GM23338 (cell line): ENCODE results near the gene STPG4. TPM values are rescaled to one million over a fixed set of nuclear protein-coding genes. Genes with fewer than 3 reads are reported as not detected.

Source experiments
- ATAC-seq: fragments of 200-7000 bp; cut with Tn5 transposase; 3 replicates; pipeline ENCODE4 v1.9.1; 2020
- DNase-seq: peaks from one replicate; pipeline ENCODE4 v3.0.0-alpha.2; 2015; ENCODE audit warnings: low spot score
- H2AFZ ChIP-seq: fragments of 200-600 bp; sonication (generic); 2 replicates; pipeline ENCODE4 v1.8.0; 2016; ENCODE audit warnings: antibody characterized with exemption, mild to moderate bottlenecking, moderate library complexity
- H3F3A ChIP-seq: fragments of 200-600 bp; sonication (generic); replicated peaks from 2 replicates; pipeline ENCODE4 v1.8.0; 2017; ENCODE audit warnings: antibody characterized with exemption, mixed run types, low read depth
- H3K27ac ChIP-seq: fragments of 200-600 bp; sonication (generic); 2 replicates; pipeline ENCODE4 v1.6.1; 2016; ENCODE audit warnings: low read depth
- H3K27me3 ChIP-seq: fragments of 200-600 bp; sonication (generic); 2 replicates; pipeline ENCODE4 v1.8.0; 2016; ENCODE audit warnings: mild to moderate bottlenecking, mixed run types, moderate library complexity; ENCODE audit not compliant: insufficient read depth
- H3K36me3 ChIP-seq: fragments of 200-600 bp; sonication (generic); 2 replicates; pipeline ENCODE4 v1.8.0; 2016; ENCODE audit warnings: mild to moderate bottlenecking; ENCODE audit not compliant: insufficient read depth
- H3K4me1 ChIP-seq: fragments of 200-600 bp; sonication (generic); 2 replicates; pipeline ENCODE4 v1.8.0; 2016; ENCODE audit warnings: mild to moderate bottlenecking, moderate library complexity; ENCODE audit not compliant: insufficient read depth
- H3K4me2 ChIP-seq: fragments of 200-600 bp; sonication (generic); 2 replicates; pipeline ENCODE4 v1.7.1; 2017; ENCODE audit warnings: mixed run types
- H3K4me3 ChIP-seq: fragments of 200-600 bp; sonication (generic); 2 replicates; pipeline ENCODE4 v1.6.1; 2016; ENCODE audit warnings: mixed run types
- H3K79me2 ChIP-seq: fragments of 200-600 bp; sonication (generic); replicated peaks from 2 replicates; pipeline ENCODE4 v1.8.0; 2017; ENCODE audit warnings: mild to moderate bottlenecking; ENCODE audit not compliant: insufficient read depth
- H3K9me2 ChIP-seq: fragments of 200-600 bp; sonication (generic); 2 replicates; pipeline ENCODE4 v1.8.0; 2017; ENCODE audit not compliant: insufficient read depth
- H4K20me1 ChIP-seq: fragments of 200-600 bp; sonication (generic); replicated peaks from 2 replicates; pipeline ENCODE4 v1.8.0; 2017; ENCODE audit warnings: mild to moderate bottlenecking; ENCODE audit not compliant: insufficient read depth
- H3K27ac Mint-ChIP-seq: 2 replicates; pipeline ENCODE4 v1.8.0; 2020; ENCODE audit warnings: inconsistent platforms, mild to moderate bottlenecking, moderate library complexity, mixed read lengths
- H3K27me3 Mint-ChIP-seq: 3 replicates; pipeline ENCODE4 v1.8.0; 2022; ENCODE audit warnings: low read depth, mild to moderate bottlenecking, moderate library complexity, mixed read lengths, inconsistent platforms; ENCODE audit not compliant: insufficient read depth, poor library complexity
- H3K36me3 Mint-ChIP-seq: 3 replicates; pipeline ENCODE4 v1.8.0; 2021; ENCODE audit warnings: low read depth, mild to moderate bottlenecking, inconsistent platforms, moderate library complexity, mixed read lengths
- H3K4me1 Mint-ChIP-seq: 3 replicates; pipeline ENCODE4 v1.8.0; 2020; ENCODE audit warnings: mild to moderate bottlenecking, inconsistent platforms, mixed read lengths
- H3K4me3 Mint-ChIP-seq: 3 replicates; pipeline ENCODE4 v1.8.0; 2021; ENCODE audit warnings: moderate library complexity, mild to moderate bottlenecking, inconsistent platforms, mixed read lengths
- H3K9me3 Mint-ChIP-seq: 3 replicates; pipeline ENCODE4 v1.8.0; 2020; ENCODE audit warnings: moderate library complexity, mild to moderate bottlenecking, inconsistent platforms, mixed read lengths
- CREB1 ChIP-seq: fragments of 250-450 bp; sonication (Bioruptor Pico); IDR thresholded peaks from 2 replicates; pipeline ENCODE4 v1.5.0; 2020; ENCODE audit warnings: low read depth, mild to moderate bottlenecking, moderate library complexity
- CTCF ChIP-seq, 2 experiments: fragments of 200-600 bp in 1 of 2; sonication (generic) in 1 of 2; conservative IDR thresholded peaks; 2 replicates each; pipeline versions ENCODE4 v1.5.1 to v1.6.1; 2016 to 2017; ENCODE audit warnings: antibody characterized with exemption in 2 of 2, low read depth in 2 of 2, mild to moderate bottlenecking in 2 of 2, moderate library complexity in 1 of 2
- EZH2 ChIP-seq: fragments of 200-600 bp; sonication (generic); IDR thresholded peaks from one replicate; pipeline ENCODE4 v1.8.0; 2017; ENCODE audit warnings: antibody characterized with exemption, mild to moderate bottlenecking, low read depth; ENCODE audit not compliant: unreplicated experiment
- EZH2phosphoT487 ChIP-seq: fragments of 200-600 bp; sonication (generic); IDR thresholded peaks from one replicate; pipeline ENCODE4 v1.8.1; 2018; ENCODE audit warnings: antibody characterized with exemption; ENCODE audit not compliant: unreplicated experiment
- JUNB ChIP-seq: IDR thresholded peaks from one replicate; pipeline ENCODE4 v1.6.1; 2016; ENCODE audit warnings: antibody characterized with exemption; ENCODE audit not compliant: unreplicated experiment
- NANOG ChIP-seq: IDR thresholded peaks from 2 replicates; pipeline ENCODE4 v1.6.1; 2016; ENCODE audit warnings: antibody characterized with exemption, borderline replicate concordance
- POLR2AphosphoS5 ChIP-seq: IDR thresholded peaks from 2 replicates; pipeline ENCODE4 v1.6.1; 2016; ENCODE audit warnings: antibody characterized with exemption, low read depth
- STAT1 ChIP-seq: IDR thresholded peaks from one replicate; pipeline ENCODE4 v1.6.1; 2016; ENCODE audit warnings: antibody characterized with exemption; ENCODE audit not compliant: unreplicated experiment
- ZNF114 ChIP-seq: fragments of 250-450 bp; sonication (Bioruptor Pico); IDR thresholded peaks from 2 replicates; pipeline ENCODE4 v1.5.0; 2020; ENCODE audit warnings: mild to moderate bottlenecking, moderate library complexity
- ZNF462 ChIP-seq: fragments of 250-450 bp; sonication (Bioruptor Pico); IDR thresholded peaks from 2 replicates; pipeline ENCODE4 v1.5.0; 2020; ENCODE audit warnings: mild to moderate bottlenecking, moderate library complexity
- polyA plus RNA-seq: library from polyadenylated mRNA; unstranded; fragments of >200 nt; fragmentation: Nextera tagmentation; extraction: Ambion mirVana; gene quantifications from 2 replicates; pipeline ENCODE4 v1.2.1, GENCODE V29; 2016
- total RNA-seq: library from RNA; depleted of rRNA; stranded (reverse); fragments of >200 nt; shearing (Covaris generic); gene quantifications from 2 replicates; pipeline ENCODE4 v1.2.3, GENCODE V29; 2014
- TF ChIP-seq, protein P1 (sequence below): IDR thresholded peaks from one replicate; pipeline ENCODE4 v1.6.1; 2018; ENCODE audit warnings: antibody characterized with exemption; ENCODE audit not compliant: unreplicated experiment
- TF ChIP-seq, protein P2 (sequence below): IDR thresholded peaks from 2 replicates; pipeline ENCODE4 v1.6.1; 2016; ENCODE audit warnings: antibody characterized with exemption

The STPG4 gene
- total and polyA plus RNA-seq, 2 experiments from 2014 or later = 0.28 TPM; not detected in 1

GRCh38 chr2:47083886-47084687 is 71.0 kb downstream of the STPG4 start (continued):
- TF ChIP-seq, protein P1, sequence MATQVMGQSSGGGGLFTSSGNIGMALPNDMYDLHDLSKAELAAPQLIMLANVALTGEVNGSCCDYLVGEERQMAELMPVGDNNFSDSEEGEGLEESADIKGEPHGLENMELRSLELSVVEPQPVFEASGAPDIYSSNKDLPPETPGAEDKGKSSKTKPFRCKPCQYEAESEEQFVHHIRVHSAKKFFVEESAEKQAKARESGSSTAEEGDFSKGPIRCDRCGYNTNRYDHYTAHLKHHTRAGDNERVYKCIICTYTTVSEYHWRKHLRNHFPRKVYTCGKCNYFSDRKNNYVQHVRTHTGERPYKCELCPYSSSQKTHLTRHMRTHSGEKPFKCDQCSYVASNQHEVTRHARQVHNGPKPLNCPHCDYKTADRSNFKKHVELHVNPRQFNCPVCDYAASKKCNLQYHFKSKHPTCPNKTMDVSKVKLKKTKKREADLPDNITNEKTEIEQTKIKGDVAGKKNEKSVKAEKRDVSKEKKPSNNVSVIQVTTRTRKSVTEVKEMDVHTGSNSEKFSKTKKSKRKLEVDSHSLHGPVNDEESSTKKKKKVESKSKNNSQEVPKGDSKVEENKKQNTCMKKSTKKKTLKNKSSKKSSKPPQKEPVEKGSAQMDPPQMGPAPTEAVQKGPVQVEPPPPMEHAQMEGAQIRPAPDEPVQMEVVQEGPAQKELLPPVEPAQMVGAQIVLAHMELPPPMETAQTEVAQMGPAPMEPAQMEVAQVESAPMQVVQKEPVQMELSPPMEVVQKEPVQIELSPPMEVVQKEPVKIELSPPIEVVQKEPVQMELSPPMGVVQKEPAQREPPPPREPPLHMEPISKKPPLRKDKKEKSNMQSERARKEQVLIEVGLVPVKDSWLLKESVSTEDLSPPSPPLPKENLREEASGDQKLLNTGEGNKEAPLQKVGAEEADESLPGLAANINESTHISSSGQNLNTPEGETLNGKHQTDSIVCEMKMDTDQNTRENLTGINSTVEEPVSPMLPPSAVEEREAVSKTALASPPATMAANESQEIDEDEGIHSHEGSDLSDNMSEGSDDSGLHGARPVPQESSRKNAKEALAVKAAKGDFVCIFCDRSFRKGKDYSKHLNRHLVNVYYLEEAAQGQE = no peak
- no peak for TF ChIP-seq ZNF114 (CRISPR knock-in tag)
- TF ChIP-seq EZH2phosphoT487 = no peak
- TF ChIP-seq CTCF (conservative IDR thresholded peaks at IDR 0.05; ENCODE audit: low read depth in 2 of 2) = no peak
- TF ChIP-seq, protein P2, sequence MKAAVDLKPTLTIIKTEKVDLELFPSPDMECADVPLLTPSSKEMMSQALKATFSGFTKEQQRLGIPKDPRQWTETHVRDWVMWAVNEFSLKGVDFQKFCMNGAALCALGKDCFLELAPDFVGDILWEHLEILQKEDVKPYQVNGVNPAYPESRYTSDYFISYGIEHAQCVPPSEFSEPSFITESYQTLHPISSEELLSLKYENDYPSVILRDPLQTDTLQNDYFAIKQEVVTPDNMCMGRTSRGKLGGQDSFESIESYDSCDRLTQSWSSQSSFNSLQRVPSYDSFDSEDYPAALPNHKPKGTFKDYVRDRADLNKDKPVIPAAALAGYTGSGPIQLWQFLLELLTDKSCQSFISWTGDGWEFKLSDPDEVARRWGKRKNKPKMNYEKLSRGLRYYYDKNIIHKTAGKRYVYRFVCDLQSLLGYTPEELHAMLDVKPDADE = no peak
- no peak for TF ChIP-seq POLR2AphosphoS5
- no peak for TF ChIP-seq NANOG
- no peak for TF ChIP-seq CREB1 (CRISPR knock-in tag)
- TF ChIP-seq JUNB = no peak
- no peak for TF ChIP-seq STAT1
- no peak for TF ChIP-seq EZH2

- peaks cover 16% of the 10 kb centered on the region for H3K27me3 Mint-ChIP-seq
- ATAC-seq (no peak), DNase-seq (no peak)
- H3K27ac ChIP-seq = no peak overlapping the region
- H3K4me3 Mint-ChIP-seq = no peak overlapping the region
- H3K36me3 ChIP-seq = no peaks in the 10 kb centered on the region
- no peak overlapping the region for H2AFZ ChIP-seq
- no peaks in the 10 kb centered on the region for H3F3A ChIP-seq
- no peaks in the 10 kb centered on the region for H3K79me2 ChIP-seq
- peaks cover 24% of the 10 kb centered on the region for H3K4me1 Mint-ChIP-seq
- no peak overlapping the region for H3K4me3 ChIP-seq
- no peaks in the 10 kb centered on the region for H3K27me3 ChIP-seq
- H3K9me3 Mint-ChIP-seq = no peaks in the 10 kb centered on the region; the same call in 2 of the 3 replicates
- H3K4me2 ChIP-seq = no peak overlapping the region
- no peak overlapping the region for H3K27ac Mint-ChIP-seq
- no peaks in the 10 kb centered on the region; the same call in 1 of the 2 replicates for H3K4me1 ChIP-seq
- H3K36me3 Mint-ChIP-seq = peaks cover 2% of the 10 kb centered on the region; the same call in 2 of the 3 replicates
- H4K20me1 ChIP-seq = no peaks in the 10 kb centered on the region
- H3K9me2 ChIP-seq = no peaks in the 10 kb centered on the region
- TF ChIP-seq EZH2 (no peak), ZNF462 (CRISPR knock-in tag) (no peak), ZNF114 (CRISPR knock-in tag) (no peak)
Measured at GRCh38 chr2:47083485-47083884, 71.6 kb downstream of the STPG4 start.
